ENCODE results near the gene TET3.
"Not testable (repeated sequence)": the region's sequence is repeated elsewhere in the genome, so short reads cannot be mapped to it uniquely, and the experiment has no call there.

Gene TET3

DNA sequence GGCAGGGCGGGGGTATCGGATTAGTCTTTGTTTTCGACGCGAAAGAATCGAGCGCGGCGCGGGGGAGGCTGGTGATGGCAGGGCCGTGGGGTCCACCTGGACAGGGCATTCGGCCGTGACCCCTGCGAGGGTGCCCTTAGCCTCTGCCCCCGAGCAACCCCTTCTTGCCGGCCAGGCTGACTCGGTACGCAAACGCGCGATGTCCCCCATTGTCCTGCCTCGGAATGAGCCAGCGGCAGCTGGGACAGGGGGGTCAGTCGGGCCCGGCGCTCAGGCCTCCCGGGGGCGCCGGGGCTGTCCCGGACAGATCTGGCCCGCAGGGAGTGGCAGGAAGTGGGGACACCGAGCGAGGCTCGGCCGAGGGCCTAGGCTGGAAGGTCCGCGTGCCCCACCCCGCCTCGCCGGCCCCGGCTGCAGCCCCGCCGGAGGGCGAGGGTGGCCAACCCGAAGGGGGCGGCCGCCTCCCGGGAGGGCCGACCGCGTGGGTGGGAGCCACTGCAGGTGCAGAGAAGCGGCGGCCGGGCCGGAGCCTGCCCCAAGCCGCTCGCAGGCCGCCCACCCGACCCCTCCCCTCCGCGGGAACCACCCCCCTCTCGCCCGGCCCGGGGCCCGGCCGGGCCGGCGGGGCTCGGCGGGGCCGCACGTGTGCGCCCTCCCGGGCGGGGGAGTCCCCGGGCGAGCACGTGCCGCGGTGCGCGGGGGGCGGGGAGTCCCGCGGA is at the start of gene TET3:
TSS of gene TET3 (plus strand) at position 708 of the 719 bp plus-strand sequence. CDS start 1,494 bp downstream, outside the sequence.
- peak in 1 of 2 experiments; percentile 78 for DNase-seq

GRCh38 chr2:73935641-73936040 is 49.1 kb upstream of the TET3 start:
- no peak for DNase-seq

DNA sequence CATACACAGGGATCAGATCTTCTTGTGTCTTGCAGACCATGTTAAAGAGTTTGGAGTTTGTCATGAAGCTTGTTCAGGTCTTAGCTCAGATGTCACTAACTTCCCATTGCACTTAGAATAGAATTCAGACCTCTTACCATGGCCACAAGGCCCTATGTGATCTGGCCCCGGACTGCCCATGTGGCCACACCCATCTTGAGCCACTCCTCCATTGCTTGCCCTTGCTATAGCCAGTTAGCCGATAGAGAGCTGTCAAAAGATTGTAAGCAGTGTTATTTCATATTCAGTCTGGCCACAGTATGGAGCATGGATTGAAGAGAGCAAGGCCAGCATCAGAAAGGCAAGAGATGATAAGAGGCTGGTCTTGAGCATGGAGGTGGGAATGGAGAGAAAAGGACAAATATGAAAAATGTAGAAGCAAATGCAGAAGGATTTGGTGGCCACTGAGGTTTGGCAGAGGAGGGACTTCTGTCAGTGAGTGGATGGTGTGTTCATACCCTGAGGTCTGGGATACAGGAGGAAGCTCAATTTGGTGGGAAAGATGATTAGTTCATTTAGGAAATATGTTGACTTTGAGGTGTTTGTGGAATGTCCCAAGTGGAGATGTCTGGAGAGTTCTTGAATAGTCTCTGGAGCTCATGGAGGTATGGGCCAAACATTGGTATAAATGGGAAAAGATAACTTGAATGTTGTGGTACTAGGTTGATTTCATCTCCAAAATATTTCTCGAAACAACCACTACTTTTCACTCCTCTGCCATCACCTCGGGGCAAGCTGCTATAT is 47.4 kb upstream of the TET3 start:
- DNase-seq, result no peak

DNA sequence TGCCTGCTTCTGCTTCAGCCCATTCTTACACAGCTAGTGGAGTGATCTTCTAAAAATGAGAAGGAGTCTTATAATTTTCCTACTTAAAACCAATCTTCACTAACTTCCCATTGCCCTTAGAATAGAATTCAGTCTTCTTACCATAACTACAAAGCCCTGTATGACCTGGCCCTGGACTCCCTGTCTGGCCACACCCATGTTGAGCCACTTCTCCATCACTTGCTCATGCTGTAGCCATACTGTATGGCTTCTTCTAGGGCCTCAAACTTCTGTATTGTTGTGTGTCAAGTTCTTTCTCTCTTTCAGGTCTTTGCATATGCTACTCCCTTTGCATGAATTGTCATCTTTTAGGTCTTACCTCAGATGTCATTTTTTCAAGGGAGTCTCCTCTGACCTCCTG is 46.8 kb upstream of the TET3 start:
- DNase-seq, result no peak

DNA sequence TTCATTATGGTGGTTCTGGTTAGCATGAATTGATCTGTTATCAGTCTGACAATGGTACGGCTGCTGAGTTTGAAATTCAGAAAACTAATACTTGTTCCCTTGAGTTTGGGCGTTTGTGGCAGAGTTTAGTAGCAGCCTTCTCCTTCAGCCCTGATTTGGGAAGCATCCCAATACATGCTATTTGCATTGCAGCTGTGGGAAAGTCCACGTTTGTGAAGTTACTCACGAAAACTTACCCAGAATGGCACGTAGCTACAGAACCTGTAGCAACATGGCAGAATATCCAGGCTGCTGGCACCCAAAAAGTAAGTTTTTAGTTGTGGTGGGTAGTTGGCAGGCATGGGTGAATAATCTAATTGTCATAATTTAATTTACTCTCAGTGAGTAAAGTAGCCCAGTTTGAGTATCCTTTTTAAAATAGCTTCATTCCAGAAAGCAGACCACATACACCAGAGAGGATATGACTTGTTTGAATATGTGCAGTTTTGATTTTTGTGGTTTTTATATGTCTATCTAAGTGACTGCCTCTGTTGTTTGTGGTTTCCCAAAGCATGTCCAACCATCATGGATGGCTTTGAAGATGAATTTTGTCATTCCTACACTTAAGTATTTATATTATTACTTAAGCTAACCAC is 45.9 kb upstream of the TET3 start:
- DNase-seq, result no peak

DNA sequence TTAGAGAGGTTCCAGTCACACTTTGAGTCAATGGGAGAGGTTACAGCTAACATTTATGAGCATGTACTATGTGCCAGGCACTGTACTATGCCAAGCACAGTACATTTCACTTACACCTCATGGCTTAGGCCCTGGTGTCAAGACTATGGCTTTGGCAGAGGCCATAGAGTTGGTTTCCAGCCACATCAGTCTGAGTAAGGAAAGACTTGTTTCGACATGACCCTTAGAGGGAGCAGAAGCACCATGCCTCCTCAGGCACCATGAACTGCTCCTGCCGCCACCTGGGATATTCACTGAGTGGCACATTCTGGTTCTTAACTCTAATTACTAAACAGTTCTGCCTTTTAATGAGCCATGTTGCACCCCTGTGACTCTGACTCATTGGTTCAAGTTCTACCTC is 45.3 kb upstream of the TET3 start:
- DNase-seq, result peak in 1 of 2 experiments; percentile 7

DNA sequence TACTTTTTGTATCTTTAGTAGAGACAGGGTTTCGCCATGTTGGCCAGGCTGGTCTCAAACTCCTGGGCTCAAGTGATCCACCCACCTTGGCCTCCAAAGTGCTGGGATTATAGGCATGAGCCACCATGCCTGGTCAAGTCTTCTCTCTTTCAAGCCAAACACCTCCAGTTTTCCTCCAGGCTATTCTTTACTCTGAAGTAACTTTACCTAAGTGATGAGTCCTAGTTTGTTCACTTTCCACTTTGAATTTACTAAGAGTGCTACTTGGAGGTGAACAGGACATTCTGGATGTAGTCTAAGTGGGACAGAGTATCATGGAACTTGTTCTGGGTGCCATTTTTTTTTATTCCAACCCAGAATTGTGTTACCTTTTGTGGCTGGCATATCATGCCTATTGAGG is 44.6 kb upstream of the TET3 start:
- not testable (repeated sequence) for DNase-seq

DNA sequence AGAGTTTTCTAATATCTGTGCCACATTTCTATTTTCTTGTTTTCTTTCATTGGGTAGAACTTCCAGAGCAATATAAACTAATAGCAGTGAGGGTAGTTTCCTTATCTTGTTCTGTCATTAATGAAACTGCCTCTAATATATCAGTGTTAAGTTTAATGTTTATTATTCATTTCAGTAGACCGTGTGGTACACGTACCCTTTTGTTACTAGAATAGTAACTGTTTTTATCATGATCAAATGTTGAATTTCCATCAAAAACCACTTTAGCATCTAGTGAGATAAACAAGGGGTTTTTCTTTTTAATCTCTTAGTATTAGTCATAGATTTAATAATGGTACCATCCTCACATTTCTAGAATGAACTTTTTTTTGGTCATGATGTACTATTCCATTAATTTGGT is 42.0 kb upstream of the TET3 start:
- no peak for DNase-seq

DNA sequence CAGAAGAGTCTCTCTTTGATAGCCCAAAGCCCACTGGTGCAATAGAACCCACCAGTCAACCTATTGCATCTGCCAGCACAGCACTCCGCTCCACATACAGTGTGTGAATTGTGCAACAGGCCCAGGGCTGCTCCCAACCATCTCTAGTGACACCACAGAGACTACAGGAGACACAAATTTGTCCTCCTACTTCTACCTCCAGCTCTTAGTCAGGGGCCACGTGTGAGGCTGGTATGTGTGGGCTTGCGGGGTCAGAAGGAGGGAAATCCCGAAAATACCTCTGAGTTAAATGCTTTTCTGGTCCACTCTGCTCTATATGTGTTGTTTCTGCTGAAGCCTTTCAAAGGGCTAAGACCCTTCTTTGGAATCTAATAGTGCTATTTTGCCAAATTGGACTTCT is 40.0 kb upstream of the TET3 start:
- DNase-seq, result no peak

- DNase-seq, result no peak
Measured at GRCh38 chr2:73946215-73946614, 38.5 kb upstream of the TET3 start.

DNA sequence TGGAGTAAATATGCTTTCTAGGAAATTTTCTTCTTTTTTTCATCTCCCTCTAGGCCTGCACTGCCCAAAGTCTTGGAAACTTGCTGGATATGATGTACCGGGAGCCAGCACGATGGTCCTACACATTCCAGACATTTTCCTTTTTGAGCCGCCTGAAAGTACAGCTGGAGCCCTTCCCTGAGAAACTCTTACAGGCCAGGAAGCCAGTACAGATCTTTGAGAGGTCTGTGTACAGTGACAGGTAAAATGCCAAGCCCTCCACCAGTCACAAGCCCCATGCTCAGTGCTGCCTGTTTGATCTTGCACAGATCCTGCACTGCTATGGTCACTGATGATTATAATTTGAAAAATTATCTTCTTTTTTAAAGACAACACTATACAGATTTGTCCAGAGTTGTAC is 38.0 kb upstream of the TET3 start:
- DNase-seq, result no peak

- no peak for DNase-seq
Measured at GRCh38 chr2:73947412-73948018, 37.2 kb upstream of the TET3 start.

DNA sequence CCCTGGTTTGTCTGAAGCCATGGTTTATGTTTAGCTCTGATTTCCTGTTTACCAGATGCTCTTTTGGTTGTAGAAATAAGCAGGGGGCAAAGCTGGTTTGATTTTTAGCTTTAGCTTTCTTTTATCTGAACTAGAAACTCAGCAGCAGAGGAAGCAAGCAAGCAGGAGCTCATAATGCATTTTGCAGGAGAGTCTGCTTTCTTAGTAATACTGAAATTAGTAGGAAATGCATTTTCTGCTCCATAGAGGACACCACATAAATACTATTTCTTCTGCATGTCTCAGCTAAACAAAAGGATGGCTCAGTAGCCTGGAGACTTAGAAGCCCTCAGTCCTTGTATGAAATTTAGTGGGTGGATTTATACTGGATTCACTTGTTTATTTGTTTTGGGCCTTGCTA is 34.9 kb upstream of the TET3 start:
- no peak for DNase-seq

DNA sequence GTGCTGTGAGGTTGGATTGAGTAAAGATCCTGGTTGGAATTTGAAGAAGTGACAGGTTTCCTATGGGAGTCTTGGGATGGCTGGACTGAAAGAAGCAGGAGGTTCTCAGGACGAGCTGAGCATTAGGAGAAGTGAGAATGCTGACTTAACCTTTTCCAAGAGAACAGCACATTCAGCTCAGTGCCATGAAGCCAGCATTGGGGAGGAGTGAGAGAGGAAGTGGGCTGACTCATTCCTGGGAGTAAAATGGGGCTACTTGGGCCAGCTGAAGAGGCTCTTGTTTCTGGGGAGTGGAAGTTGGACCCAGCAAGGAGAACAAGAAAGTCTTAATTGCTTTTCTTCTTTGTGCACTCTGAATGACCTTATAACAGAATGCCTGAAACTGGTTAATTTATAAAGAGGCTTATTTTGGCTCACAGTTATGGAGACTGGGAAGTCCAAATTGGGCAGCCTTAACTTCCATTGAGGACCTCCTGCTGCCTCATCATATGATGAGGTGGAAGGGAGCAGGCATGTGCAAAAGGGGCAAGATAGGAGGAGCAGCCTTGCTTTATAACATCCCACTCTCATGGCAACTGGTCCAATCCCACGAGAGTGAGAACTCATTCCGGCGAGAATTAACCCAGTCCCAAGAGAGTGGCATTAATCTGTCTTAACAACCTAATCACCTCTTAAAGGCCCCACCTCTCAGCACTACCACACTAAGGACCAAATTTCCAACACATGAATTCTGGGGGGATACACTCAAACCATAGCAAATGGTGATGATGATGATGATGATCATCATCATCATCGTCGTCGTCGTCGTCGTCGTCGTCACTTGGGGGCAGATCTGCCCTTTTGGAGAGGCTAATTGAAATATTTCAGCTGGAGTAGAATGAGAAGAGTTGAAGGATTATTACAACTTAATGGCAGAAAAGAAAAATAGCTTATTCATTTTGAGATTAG is 31.9 kb upstream of the TET3 start:
- no peak for DNase-seq

- DNase-seq, result no peak
Measured at GRCh38 chr2:73956218-73956865, 28.4 kb upstream of the TET3 start.

- no peak for DNase-seq
Measured at GRCh38 chr2:73961274-73961673, 23.4 kb upstream of the TET3 start.

DNA sequence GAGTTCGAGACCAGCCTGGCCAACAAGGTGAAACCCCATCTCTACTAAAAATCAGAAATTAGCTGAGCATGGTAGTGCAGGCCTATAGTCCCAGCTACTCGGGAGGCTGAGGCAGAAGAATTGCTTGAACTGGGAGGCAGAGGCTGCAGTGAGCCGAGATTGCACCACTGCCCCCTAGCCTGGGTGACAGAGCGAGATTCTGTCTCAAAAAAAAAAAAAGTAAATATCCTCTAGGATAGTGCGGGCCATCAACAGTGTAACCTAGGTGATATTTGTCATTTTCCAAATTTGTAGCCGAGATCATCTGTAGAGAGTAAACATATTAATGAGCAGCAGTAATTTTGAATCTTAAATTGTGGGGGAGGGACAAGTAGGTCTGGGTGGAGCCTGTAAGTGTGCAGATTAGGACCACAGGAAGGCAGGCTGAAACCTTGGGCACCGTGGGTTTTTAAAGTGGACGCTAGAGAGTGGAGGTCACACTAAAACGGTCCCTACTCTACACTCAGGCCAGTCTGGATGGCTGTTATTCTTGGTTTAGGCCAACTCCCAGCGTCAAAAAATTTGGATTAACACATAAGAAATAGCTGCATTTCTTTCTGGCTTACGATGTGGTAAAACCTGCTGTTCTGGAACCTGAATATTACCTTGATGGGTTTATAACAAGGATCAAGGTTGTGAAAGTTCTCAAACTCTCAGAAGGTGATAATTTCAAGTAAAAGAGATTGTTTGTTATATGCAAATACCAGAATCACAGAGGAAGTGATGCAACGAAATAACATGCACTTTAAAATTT is 22.7 kb upstream of the TET3 start:
- DNase-seq, result no peak

DNA sequence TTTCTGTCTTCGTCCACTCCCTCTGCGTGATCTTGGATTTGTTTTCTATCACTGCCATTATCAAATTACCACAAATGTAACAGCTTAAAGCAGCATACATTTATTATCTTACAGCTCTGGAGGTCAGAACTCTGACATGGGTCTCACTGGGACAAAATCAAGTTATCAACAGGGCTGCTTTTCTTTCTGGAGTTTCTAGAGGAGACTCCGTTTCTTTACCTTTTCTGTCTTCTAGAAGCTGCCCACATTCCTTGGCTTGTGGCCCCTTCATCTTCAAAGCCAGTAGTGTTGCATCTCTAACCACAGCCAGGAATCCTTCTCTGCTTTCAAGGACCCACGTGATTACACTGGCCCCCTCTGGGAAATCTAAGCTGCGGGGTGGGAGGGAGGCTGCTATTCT is 21.9 kb upstream of the TET3 start:
- DNase-seq, result no peak

- no peak for DNase-seq
Measured at GRCh38 chr2:73963385-73964120, 21.2 kb upstream of the TET3 start.

GRCh38 chr2:73964223-73964622 is 20.5 kb upstream of the TET3 start:
- DNase-seq, result no peak

All from NCI-H526 (cell line).